ENCODE data around the gene CNIH2.

The CNIH2 gene

DNA sequence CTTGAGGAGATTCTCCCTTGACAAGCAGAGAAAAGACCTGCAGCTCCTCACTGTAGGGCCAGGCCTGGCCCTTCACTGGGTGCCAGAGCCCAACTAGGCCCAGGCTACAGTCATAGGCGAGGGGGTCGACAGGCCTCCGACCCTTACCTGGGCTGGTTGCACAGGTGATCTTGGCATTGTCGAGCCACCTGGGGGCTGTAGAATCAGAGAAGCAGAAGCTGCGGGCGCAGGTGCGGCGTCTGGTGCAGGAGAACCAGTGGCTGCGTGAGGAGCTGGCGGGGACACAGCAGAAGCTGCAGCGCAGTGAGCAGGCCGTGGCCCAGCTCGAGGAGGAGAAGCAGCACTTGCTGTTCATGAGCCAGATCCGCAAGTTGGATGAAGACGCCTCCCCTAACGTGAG is 16.4 kb upstream of the CNIH2 start:
- DNase-seq (ENCODE audit: extremely low spot score), result no peak
- ChIA-PET POLR2A (no interaction called here), CTCF (interaction anchor here (1.6 kb wide), 1 partner anchor 9 kb away, joined by 4 read pairs; no protein-coding TSS in a partner anchor)
- TF ChIP-seq, protein P1, sequence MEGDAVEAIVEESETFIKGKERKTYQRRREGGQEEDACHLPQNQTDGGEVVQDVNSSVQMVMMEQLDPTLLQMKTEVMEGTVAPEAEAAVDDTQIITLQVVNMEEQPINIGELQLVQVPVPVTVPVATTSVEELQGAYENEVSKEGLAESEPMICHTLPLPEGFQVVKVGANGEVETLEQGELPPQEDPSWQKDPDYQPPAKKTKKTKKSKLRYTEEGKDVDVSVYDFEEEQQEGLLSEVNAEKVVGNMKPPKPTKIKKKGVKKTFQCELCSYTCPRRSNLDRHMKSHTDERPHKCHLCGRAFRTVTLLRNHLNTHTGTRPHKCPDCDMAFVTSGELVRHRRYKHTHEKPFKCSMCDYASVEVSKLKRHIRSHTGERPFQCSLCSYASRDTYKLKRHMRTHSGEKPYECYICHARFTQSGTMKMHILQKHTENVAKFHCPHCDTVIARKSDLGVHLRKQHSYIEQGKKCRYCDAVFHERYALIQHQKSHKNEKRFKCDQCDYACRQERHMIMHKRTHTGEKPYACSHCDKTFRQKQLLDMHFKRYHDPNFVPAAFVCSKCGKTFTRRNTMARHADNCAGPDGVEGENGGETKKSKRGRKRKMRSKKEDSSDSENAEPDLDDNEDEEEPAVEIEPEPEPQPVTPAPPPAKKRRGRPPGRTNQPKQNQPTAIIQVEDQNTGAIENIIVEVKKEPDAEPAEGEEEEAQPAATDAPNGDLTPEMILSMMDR (IDR thresholded peaks at IDR 0.05; ENCODE audit: control extremely low read depth, extremely low read depth, low read depth, missing control alignments), result no peak

DNA sequence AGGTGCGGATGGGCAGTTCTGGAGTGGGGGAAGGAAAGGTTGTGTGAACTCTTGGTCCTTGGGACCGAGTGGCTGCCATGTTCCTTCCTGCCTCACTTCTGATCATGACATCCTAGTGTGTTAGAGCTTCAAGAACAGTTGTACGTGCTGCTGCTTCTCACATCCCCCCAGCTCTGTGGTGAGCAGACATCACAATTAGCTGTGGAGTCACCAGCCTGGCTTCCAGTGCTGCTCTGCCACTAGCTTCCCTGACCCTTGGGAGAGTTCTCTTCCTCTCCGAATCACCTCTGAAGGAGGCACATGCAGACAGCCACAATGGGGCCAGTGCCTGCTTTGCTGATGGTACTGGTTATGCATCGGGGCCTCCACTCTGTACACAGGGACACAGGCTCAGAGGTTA is 15.8 kb upstream of the CNIH2 start:
- ChIA-PET CTCF (no interaction called here), POLR2A (no interaction called here)
- TF ChIP-seq, protein P1 (IDR thresholded peaks at IDR 0.05; ENCODE audit: control extremely low read depth, extremely low read depth, low read depth, missing control alignments), result no peak
- no peak for DNase-seq (ENCODE audit: extremely low spot score)

DNA sequence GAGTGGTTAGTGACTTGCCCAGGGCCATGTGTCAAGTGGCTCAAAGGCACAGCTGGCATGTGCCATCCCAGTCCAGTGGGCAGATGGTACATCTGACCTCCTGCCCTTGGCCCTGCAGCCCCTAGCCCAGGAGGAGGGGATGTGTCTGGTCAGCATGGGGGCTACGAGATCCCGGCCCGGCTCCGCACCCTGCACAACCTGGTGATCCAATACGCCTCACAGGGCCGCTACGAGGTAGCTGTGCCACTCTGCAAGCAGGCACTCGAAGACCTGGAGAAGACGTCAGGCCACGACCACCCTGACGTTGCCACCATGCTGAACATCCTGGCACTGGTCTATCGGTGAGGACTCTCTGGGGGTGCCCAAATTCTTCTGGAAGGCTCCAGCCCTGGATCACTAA is 15.3 kb upstream of the CNIH2 start:
- TF ChIP-seq, protein P1 (IDR thresholded peaks at IDR 0.05; ENCODE audit: control extremely low read depth, extremely low read depth, low read depth, missing control alignments), result no peak
- CTCF ChIA-PET, result no interaction called here
- no peak for DNase-seq (ENCODE audit: extremely low spot score)
- POLR2A ChIA-PET, result no interaction called here

DNA sequence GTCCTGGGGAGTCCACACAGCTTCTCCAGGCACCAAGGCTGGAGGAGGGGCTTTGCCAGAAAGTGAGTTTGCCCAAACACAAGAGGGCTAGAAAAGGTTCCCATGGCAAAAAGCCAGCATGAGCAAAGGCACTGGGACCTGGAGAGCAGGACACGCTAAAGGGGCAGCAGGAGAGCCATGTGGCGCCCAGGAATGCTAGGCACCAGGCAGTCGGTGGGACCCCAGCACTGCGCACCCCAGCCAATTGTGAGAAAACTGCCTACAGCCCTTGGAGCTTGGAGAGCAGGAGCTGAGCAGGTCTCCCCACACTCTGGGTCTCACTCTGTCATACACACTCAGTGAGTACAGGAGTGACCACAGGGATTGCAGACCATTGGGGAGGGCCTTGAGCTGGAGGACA is 14.7 kb upstream of the CNIH2 start:
- TF ChIP-seq, protein P1 (IDR thresholded peaks at IDR 0.05; ENCODE audit: control extremely low read depth, extremely low read depth, low read depth, missing control alignments), result no peak
- DNase-seq (ENCODE audit: extremely low spot score), result no peak
- ChIA-PET POLR2A (no interaction called here), CTCF (no interaction called here)

- CTCF ChIA-PET, result interaction anchor here (0.8 kb wide), 1 partner anchor 9 kb away, joined by 3 read pairs; no protein-coding TSS in a partner anchor
- POLR2A ChIA-PET, result no interaction called here
- no peak for DNase-seq (ENCODE audit: extremely low spot score)
- TF ChIP-seq, protein P1 (IDR thresholded peaks at IDR 0.05; ENCODE audit: control extremely low read depth, extremely low read depth, low read depth, missing control alignments), result no peak
Measured at GRCh38 chr11:66263785-66264184, 14.2 kb upstream of the CNIH2 start.

DNA sequence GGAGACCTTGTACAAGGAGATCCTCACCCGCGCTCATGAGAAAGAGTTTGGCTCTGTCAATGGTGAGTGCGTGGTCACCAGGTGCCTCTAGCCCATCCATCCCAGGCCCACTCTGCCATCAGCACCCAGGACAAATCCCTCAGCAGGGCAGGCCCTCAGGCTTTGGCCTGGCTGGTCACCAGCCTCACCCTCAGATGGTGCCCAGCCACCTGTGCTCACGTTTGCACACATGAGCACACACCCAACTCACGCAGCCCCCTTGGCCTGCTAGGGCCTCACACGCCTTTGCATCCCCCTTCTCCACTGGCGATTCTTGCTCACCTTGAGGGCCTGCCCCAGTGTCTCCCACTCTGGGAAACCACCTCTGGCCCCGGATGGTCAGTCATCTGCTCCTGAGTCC is 13.6 kb upstream of the CNIH2 start:
- DNase-seq (ENCODE audit: extremely low spot score), result no peak
- CTCF ChIA-PET, result interaction anchor here (0.8 kb wide), 1 partner anchor 9 kb away, joined by 3 read pairs; no protein-coding TSS in a partner anchor
- POLR2A ChIA-PET, result interaction anchor here (0.6 kb wide), 1 partner anchor 461 kb away, joined by 8 read pairs; no protein-coding TSS in a partner anchor
- TF ChIP-seq, protein P1 (IDR thresholded peaks at IDR 0.05; ENCODE audit: control extremely low read depth, extremely low read depth, low read depth, missing control alignments), result no peak

Measured in GM10248 (cell line).